Gastrocnemius medialis (tissue), 4 donors: ENCODE data around the gene ABCA13.

ENCODE experiments used
- CTCF ChIP-seq, 5 experiments: fragments of 450-650 bp in 3 of 5; fragments of 200-600 bp in 2 of 5; sonication (generic) in 2 of 5; IDR thresholded peaks in 4 of 5; conservative IDR thresholded peaks in 1 of 5; 1 replicate in 4 of 5; 2 replicates in 1 of 5; pipeline ENCODE4 v1.5.1; 2016 to 2019; ENCODE audit warnings: antibody characterized with exemption in 5 of 5, mild to moderate bottlenecking in 3 of 5, moderate library complexity in 3 of 5
- POLR2A ChIP-seq, 2 donors: fragments of 450-650 bp; IDR thresholded peaks; one replicate each; pipeline ENCODE4 v1.6.1; 2017; ENCODE audit warnings: antibody characterized with exemption in 2 of 2, mild to moderate bottlenecking in 2 of 2, moderate library complexity in 2 of 2

- no peak for TF ChIP-seq CTCF (IDR thresholded peaks at IDR 0.05 in 4 of 5, conservative IDR thresholded peaks at IDR 0.05 in 1 of 5)
- TF ChIP-seq POLR2A (IDR thresholded peaks at IDR 0.05): no peak
These were observed 121.7 kb downstream of the ABCA13 start for GRCh38 chr7:48292949-48293348.
